Glomerular endothelial cell (primary cell): Measurements from ENCODE around the gene SAMHD1. TPM values are rescaled to one million over a fixed set of nuclear protein-coding genes. Genes with fewer than 3 reads are reported as not detected.
"Not testable (repeated sequence)": the region's sequence is repeated elsewhere in the genome, so short reads cannot be mapped to it uniquely, and the experiment has no call there.

ENCODE experiments used
- DNase-seq: peaks from one replicate; pipeline ENCODE4 v3.0.0-alpha.2; 2011; ENCODE audit warnings: low read depth, low spot score; ENCODE audit errors: extremely low read depth
- total RNA-seq: library from RNA; depleted of rRNA; stranded (reverse); fragments of >200 nt; gene quantifications from 2 replicates; pipeline ENCODE4 v1.2.3, GENCODE V29; 2015

SAMHD1 gene
- total RNA-seq, 1 donor from 2014 or later = 95.0 TPM

DNA sequence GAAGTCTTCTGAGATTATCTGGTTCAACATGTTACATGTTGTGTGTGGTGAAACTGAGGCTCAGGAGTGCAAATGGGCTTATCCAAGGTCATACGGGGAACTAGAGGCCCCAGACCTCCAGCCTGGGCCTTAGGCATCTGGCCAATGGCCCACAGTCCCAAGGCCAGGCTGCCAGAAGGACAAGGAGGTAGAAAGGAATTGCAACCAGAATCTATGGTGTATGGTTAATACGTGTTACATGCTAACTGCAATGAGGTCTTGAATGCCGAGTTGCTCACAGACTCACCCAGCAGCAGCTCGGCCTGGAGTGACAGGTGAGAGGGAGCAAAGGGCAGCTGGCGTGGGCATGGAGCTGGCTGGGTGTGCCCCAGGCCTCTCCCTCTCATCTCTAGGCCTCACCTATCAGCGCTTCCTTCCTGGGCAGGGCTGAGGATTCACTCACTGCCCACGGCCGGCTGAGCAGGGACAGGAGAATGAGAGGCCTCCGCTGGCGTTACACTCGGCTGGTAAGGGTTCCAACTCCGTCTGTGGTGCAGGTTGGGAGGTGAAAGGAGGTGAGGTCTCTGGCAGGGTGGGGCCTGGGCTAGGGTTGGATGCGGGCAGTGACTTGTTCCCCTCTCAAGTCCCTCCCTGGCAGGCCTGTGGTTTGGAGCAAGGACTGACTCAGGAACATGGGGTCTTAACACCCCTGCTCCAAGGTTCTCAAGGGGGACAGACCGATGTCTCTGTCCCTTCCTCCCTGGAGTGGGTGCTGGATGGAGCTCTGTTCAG is 75.6 kb downstream of the SAMHD1 start, which contains the start of gene TLDC2:
Gene TLDC2, plus strand, starts transcription at position 437 of the 771 bp plus-strand sequence. Its CDS starts 37 bp downstream, at position 474.
- no peak for DNase-seq

GRCh38 chr20:36875093-36875492 is 76.4 kb downstream of the SAMHD1 start:
- DNase-seq = not testable (repeated sequence)

GRCh38 chr20:36873498-36874189 is 77.9 kb downstream of the SAMHD1 start:
- DNase-seq = no peak

GRCh38 chr20:36872852-36873251 is 78.7 kb downstream of the SAMHD1 start:
- no peak for DNase-seq

GRCh38 chr20:36871640-36872570 is 79.6 kb downstream of the SAMHD1 start:
- no peak for DNase-seq

GRCh38 chr20:36866681-36867495 is 84.6 kb downstream of the SAMHD1 start:
- no peak for DNase-seq

GRCh38 chr20:36866164-36866563 is 85.3 kb downstream of the SAMHD1 start:
- no peak for DNase-seq

DNA sequence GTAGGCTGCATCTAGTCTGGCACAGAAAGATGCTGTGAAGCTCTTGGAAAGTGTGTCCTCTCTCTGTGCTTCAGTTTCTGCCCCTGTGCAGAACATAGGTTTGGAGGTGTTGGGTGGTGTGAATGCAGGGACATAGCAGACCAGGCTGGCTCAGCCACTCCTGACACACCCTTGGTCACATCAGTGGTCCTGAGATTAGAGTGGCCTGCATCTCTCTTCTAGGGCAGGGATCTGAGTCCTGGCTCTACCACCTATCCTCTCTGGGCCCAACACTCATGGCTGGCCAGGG is 85.7 kb downstream of the SAMHD1 start:
- no peak for DNase-seq

GRCh38 chr20:36865076-36865860 is 86.2 kb downstream of the SAMHD1 start:
- no peak for DNase-seq

DNA sequence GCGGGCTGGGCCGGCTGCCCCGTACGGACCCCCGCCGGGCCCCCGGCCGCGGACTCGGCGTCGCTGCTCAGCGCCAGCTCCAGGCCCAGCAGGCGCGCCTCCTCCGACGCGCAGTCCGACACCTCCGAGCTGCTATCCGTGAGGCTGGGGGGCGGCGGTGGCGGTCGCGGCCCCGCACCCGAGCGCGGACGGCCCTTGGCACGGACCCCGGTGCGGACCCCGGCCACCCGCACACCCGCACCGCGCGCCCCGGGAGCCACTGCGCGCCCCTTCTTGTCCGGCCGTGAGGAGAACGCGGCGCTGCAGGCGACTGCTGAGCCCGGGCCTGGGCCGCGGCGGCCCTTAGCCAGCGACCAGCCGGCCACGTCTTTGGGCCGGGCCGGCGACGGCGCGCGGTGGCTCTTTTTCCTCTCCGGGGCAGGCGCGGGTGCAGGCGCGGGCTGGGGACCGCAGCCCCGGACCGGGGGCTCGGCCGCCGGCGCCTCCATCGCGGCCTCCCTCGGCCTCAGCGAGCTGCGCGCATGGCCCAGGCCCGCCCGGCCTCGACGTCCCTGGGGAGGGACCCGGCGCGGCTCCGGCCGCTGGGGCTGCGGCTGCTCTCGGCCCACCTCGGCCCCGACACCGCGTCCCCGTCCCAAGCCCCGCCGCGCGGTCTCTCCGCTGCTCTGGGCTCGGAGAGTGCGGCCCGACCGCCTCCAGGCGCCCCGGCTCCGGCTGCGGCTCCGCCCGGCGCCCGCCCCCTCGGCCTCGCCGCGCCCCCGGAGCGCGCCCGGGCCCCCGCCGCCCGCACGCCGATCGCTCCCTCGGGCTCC is 88.4 kb downstream of the SAMHD1 start:
- no peak for DNase-seq

GRCh38 chr20:36861875-36862801 is 89.4 kb downstream of the SAMHD1 start:
- DNase-seq = no peak

DNA sequence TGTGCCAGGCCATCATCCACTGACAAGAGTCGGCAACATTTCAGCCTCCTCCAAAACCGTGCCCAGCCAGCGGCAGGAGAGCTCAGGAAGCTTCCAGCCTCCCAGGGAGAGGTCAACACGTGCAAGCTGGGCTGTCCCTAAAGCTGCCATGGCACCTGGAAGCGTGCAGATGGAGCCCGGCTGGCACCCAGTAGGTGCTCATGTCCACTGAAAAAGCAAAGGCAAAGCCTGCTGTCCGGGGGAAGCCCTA is 90.0 kb downstream of the SAMHD1 start:
- DNase-seq = no peak

GRCh38 chr20:36860811-36861624 is 90.5 kb downstream of the SAMHD1 start:
- no peak for DNase-seq

DNA sequence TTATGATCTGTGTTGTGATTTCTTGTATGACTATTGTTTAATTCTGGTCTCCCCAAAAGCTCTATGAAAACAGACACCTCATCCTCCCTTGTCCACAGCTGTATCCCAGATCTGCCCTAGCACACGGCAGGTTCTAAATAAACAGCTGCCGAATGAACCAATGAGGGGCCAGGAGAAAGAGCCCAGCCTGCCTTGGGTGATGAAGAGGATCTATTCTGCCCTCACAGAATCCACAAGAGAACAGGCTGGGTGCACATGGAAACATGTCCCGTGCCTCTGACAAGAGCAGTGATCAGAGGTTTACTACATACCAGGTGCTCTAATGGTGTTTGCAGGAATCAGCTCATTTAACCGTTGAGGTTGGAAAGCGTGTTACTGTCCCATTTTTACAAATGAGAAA is 91.2 kb downstream of the SAMHD1 start:
- DNase-seq = no peak

- DNase-seq = no peak
Measured at GRCh38 chr20:36859700-36860330, 91.7 kb downstream of the SAMHD1 start.

DNA sequence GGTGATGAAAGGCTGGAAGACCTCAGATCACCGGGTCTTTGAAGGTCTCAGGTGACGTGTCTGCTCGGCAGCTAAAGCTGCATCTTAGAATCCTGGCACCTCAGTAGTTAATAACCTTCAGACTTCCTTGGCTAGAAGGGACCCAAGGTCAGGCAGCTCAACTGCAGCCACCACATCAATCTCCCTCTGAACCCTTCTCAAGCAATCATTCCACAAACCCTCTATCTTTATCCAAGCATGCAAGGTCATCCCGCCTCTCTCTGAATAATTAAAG is 92.3 kb downstream of the SAMHD1 start:
- no peak for DNase-seq
